T-helper 17 cell (primary cell): ENCODE results near the gene TMEM208. TPM values are rescaled to one million over a fixed set of nuclear protein-coding genes. Genes with fewer than 3 reads are reported as not detected.

Source experiments
- ATAC-seq: fragments of 150-1000 bp; cut with Tn5 transposase; 2 replicates; pipeline ENCODE4 v1.10.0; 2021; ENCODE audit warnings: mild to moderate bottlenecking, moderate library complexity
- DNase-seq, 3 donors: peaks; one replicate each; pipeline versions ENCODE4 v3.0.0 to v3.0.0-alpha.2; 2020 to 2021
- H3K9me3 ChIP-seq: one replicate; pipeline ENCODE4 v1.7.0; 2013; ENCODE audit warnings: low read length, mild to moderate bottlenecking; ENCODE audit not compliant: control insufficient read depth, poor library complexity, severe bottlenecking
- H3K27ac Mint-ChIP-seq: one replicate; pipeline ENCODE4 v1.8.0; 2022; ENCODE audit warnings: mild to moderate bottlenecking, moderate library complexity, mixed read lengths
- H3K27me3 Mint-ChIP-seq: one replicate; pipeline ENCODE4 v1.8.0; 2022; ENCODE audit warnings: mixed read lengths
- H3K36me3 Mint-ChIP-seq: one replicate; pipeline ENCODE4 v1.8.0; 2022; ENCODE audit warnings: low read depth, mixed read lengths
- H3K4me1 Mint-ChIP-seq: one replicate; pipeline ENCODE4 v1.8.0; 2022; ENCODE audit warnings: mild to moderate bottlenecking, mixed read lengths
- H3K4me3 Mint-ChIP-seq: one replicate; pipeline ENCODE4 v1.8.0; 2022; ENCODE audit warnings: mild to moderate bottlenecking, moderate library complexity, mixed read lengths
- total RNA-seq, 4 donors: library from RNA in 2 of 4; stranded (reverse) in 2 of 4; gene quantifications; one replicate each; pipeline ENCODE4 v1.2.3 and lab custom pipeline; 2022 to 2026

The TMEM208 gene
- total RNA-seq, 2 donors from 2014 or later: 27.9 to 28.2 TPM

DNA sequence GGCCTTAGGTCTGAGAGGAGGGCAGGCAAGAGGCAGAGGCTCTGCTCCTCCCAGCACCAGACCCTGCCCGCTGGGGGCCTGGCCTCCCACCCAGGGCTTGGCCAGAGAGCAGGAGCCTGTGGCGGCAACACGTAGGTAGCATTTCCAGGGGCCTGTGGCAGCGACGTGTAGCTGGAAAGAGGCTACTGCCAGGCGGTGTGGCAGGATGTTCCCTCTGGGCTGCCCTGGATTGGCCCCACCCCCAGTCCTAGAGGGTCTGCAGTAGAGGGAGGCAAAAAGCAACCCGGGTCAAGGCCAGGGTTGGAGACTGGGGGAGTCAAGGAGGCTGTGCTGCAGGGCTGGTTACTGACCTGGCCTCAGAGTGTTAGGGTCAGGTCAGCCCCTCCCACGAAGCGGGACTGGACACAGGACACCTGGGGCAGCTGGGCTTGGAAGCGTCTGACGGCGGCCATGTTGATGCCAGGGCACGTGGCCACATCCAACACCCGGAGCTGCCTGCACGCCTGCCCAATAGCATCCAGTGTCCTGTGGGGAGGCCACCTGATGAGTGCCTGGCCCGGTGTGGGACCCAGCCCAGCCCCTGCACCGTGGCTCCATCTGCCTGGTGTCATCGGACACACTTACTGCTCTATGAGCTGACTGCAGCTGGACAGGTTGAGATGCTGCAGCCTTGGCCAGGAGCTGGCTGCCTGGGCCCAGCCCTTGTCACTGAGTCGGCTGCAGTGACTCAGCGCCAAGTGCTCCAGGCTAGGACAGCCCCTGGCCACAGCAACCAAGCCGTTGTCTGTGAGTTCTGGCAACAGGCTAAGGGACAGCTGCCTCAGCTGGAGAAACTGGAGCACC lies 19.5 kb upstream of the TMEM208 start:
- Mint-ChIP-seq H3K4me1 (peaks cover 3% of the 10 kb centered on the region), H3K27me3 (no peaks in the 10 kb centered on the region), H3K4me3 (no peak overlapping the region), H3K27ac (no peak overlapping the region), H3K36me3 (no peaks in the 10 kb centered on the region)
- no peaks in the 10 kb centered on the region for H3K9me3 ChIP-seq
- ATAC-seq (no peak), DNase-seq (no peak)

DNA sequence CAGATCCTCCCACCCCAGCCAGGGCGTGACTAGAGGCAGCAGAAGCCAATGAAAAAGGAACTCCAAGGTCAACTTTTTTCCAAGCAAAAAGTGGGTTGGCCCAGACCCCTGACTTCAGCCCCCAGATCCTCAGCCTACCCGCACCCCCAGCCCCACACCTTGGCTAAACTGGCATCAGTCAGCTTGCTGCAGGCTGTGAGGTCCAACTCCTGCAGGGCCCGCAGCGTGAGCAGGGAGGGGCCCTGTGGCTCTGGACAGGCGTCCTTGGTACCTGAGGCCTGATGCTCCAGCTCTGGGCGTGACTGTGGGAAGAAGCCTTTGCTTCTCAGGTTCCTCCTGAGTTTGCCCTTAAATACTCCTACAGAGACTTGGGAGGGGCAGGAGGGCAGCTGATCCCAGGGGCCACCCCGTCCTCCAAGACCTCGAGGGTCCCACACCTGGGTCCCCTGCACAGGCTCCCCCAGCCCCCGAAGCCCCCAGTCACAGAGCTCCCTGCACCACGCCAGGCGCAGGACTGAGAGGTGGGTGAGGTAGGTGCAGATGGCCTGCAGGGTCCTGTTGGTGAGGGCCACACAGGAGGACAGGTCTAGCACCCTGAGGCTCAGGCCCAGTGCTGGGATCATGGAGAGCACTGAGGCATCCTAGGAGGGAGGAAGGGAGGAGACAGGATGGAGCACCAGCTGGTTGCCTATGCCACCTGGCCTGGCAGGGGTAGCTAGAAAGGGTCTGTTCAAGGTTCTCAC lies 18.6 kb upstream of the TMEM208 start:
- DNase-seq (no peak), ATAC-seq (no peak)
- Mint-ChIP-seq H3K4me3 (no peak overlapping the region), H3K27ac (no peak overlapping the region), H3K4me1 (peaks cover 3% of the 10 kb centered on the region), H3K36me3 (no peaks in the 10 kb centered on the region), H3K27me3 (no peaks in the 10 kb centered on the region)
- no peaks in the 10 kb centered on the region for H3K9me3 ChIP-seq

DNA sequence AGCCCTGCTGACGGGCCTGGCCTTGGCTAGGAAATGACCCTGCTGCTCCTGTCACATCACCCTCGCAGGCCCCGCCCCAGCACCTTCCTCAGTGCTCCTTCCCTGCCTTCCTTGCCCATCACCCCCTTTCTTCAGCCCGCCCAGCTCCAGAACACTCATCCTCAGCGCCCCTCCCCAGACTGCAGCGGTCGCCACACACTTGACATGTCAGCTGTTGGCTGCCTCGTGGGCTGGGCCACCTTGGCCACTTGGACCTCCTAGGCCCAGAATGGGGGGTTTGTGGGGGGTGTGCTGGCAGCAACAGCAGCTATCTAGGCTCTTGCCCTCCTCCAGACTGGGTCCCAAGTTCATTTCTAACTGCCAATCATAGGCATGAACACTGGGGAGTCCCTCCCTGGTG lies 17.4 kb upstream of the TMEM208 start:
- H3K4me1 Mint-ChIP-seq: peaks cover 3% of the 10 kb centered on the region
- no peaks in the 10 kb centered on the region for H3K27me3 Mint-ChIP-seq
- H3K4me3 Mint-ChIP-seq: no peak overlapping the region
- no peaks in the 10 kb centered on the region for H3K9me3 ChIP-seq
- no peaks in the 10 kb centered on the region for H3K36me3 Mint-ChIP-seq
- no peak for ATAC-seq
- no peak overlapping the region for H3K27ac Mint-ChIP-seq
- no peak for DNase-seq

DNA sequence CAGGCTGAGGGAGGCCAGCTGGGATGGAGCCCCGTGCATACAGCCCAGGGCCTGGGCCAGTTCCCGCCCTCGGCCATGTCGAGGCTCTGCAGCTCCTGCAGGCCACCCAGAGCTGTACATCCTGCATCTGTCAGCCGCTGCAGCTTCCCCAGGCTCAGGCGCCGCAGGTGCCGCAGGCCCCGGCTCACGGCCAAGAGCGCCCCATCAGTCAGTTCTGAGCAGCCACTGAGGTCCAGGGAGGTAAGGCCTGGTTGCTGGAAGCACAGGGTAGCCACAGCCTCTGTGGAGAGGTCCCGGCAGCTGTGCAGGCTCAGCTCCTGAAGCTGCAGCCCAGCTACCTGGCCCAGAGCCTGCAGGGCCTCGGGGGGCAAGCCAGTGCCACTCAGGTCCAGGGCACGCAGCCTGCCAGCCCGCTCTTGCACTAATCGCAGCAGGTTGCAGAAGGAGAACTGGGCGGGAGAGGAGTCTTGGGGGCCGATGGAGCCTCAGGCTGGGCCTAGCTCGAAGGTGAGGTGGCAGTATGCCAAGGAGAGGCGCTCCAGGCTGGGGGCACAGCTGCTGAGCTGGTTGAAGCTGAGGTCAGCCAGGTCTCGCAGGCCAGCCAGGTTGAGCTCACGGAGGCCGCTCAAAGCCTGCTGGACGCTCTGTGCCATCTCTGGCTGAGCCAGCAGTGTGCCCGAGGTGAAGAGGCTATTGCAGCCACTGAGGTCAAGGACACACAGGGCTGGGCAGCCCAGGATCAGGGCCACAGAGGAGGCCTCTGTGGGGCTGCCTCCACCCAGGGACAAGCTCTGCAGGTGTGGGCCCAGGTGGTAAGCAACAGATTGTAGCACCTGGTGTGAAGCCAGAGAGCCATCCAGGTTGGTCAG lies 16.6 kb upstream of the TMEM208 start:
- no peak for ATAC-seq
- DNase-seq: no peak
- H3K4me1 Mint-ChIP-seq: peaks cover 3% of the 10 kb centered on the region
- H3K4me3 Mint-ChIP-seq: no peak overlapping the region
- no peaks in the 10 kb centered on the region for H3K27me3 Mint-ChIP-seq
- H3K36me3 Mint-ChIP-seq: no peaks in the 10 kb centered on the region
- no peak overlapping the region for H3K27ac Mint-ChIP-seq
- H3K9me3 ChIP-seq: no peaks in the 10 kb centered on the region

DNA sequence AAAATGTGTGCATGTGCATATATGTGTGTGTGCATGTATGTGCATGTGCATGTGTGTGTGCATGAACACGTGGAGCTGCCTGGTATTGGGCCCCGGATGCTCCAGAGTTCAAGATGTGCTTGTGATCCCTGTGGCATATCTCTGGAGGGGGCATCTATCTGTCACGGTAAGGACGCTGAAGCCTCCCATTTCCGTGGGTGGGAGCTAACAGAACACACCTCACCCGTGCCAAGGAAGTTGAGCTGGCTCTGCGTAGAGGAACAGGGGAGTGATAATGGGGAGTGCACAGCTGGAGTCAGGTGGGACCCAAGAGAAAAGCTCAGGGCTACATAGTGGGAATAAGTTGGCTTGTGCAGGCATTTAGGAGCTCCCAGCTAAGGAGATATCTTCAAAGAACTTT lies 15.3 kb upstream of the TMEM208 start:
- no peaks in the 10 kb centered on the region for H3K27me3 Mint-ChIP-seq
- H3K4me3 Mint-ChIP-seq: no peak overlapping the region
- peaks cover 11% of the 10 kb centered on the region for H3K4me1 Mint-ChIP-seq
- H3K9me3 ChIP-seq: no peaks in the 10 kb centered on the region
- DNase-seq (no peak), ATAC-seq (no peak)
- no peaks in the 10 kb centered on the region for H3K36me3 Mint-ChIP-seq
- no peak overlapping the region for H3K27ac Mint-ChIP-seq

GRCh38 chr16:67212766-67213165 lies 14.2 kb upstream of the TMEM208 start:
- no peaks in the 10 kb centered on the region for H3K9me3 ChIP-seq
- peaks cover 3% of the 10 kb centered on the region for H3K36me3 Mint-ChIP-seq
- H3K27ac Mint-ChIP-seq: no peak overlapping the region
- DNase-seq (no peak), ATAC-seq (no peak)
- peaks cover 17% of the 10 kb centered on the region for H3K4me1 Mint-ChIP-seq
- no peak overlapping the region for H3K4me3 Mint-ChIP-seq
- no peaks in the 10 kb centered on the region for H3K27me3 Mint-ChIP-seq

DNA sequence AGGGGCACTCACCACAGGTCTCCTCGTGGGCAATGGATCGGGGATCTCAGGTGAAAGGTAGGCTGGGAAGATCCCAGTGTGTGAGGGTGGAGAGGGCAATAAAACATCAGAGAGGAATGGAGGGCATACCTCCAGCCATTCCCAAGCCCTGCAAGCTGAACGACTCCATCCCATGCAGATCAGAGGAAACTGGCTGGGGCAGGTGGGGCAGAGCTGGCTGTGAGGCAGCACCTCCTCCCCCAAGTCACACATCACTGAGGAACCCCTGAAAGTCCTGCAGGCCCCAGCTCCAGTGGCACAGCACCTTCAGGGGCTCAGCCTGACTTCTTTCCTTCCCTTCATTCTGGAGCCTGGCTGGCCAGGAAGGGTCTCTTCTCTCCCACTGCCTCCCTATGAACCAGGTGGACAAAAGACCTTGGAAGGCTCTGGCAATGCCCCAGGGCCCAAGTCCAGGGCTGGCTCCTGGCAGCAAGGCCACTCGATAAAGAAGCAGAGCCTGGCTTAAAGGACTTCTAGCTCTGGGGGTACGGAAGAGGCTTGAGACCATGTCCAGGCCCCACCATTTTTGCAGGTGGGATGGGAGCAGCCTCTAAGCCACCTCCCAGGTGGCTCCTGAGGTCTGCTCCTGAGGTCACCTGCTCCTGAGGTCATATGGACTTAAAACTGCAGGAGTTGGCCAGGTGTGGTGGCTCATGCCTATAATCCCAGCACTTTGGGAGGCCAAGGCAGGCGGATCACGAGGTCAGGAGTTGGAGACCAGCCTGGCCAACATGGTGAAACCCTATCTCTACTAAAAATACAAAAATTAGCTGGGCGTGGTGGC lies 13.5 kb upstream of the TMEM208 start:
- H3K9me3 ChIP-seq: no peaks in the 10 kb centered on the region
- peaks cover 17% of the 10 kb centered on the region for H3K4me1 Mint-ChIP-seq
- no peak overlapping the region for H3K4me3 Mint-ChIP-seq
- ATAC-seq: no peak
- no peak for DNase-seq
- H3K27ac Mint-ChIP-seq: no peak overlapping the region
- peaks cover 3% of the 10 kb centered on the region for H3K36me3 Mint-ChIP-seq
- no peaks in the 10 kb centered on the region for H3K27me3 Mint-ChIP-seq

GRCh38 chr16:67215706-67216105 lies 11.2 kb upstream of the TMEM208 start:
- Mint-ChIP-seq H3K27ac (no peak overlapping the region), H3K36me3 (peaks cover 5% of the 10 kb centered on the region), H3K27me3 (no peaks in the 10 kb centered on the region), H3K4me1 (peaks cover 15% of the 10 kb centered on the region), H3K4me3 (no peak overlapping the region)
- no peaks in the 10 kb centered on the region for H3K9me3 ChIP-seq
- no peak for ATAC-seq
- no peak for DNase-seq

- H3K9me3 ChIP-seq: no peaks in the 10 kb centered on the region
- no peak overlapping the region for H3K4me3 Mint-ChIP-seq
- H3K36me3 Mint-ChIP-seq: peaks cover 5% of the 10 kb centered on the region
- DNase-seq (no peak), ATAC-seq (no peak)
- H3K27ac Mint-ChIP-seq: peak overlapping the region; percentile 56
- peaks cover 17% of the 10 kb centered on the region for H3K4me1 Mint-ChIP-seq
- no peaks in the 10 kb centered on the region for H3K27me3 Mint-ChIP-seq
These were observed 10.1 kb upstream of the TMEM208 start for GRCh38 chr16:67216612-67217490.

- H3K36me3 Mint-ChIP-seq: peaks cover 5% of the 10 kb centered on the region
- DNase-seq (no peak), ATAC-seq (no peak)
- peak overlapping the region; percentile 43 for H3K4me3 Mint-ChIP-seq
- no peaks in the 10 kb centered on the region for H3K9me3 ChIP-seq
- no peaks in the 10 kb centered on the region for H3K27me3 Mint-ChIP-seq
- peak overlapping the region; percentile 87 for H3K27ac Mint-ChIP-seq
- H3K4me1 Mint-ChIP-seq: peaks cover 50% of the 10 kb centered on the region
These were observed 2.9 kb upstream of the TMEM208 start for GRCh38 chr16:67223992-67224391.

- ATAC-seq (no peak), DNase-seq (no peak)
- H3K9me3 ChIP-seq: no peaks in the 10 kb centered on the region
- H3K27me3 Mint-ChIP-seq: no peaks in the 10 kb centered on the region
- peaks cover 2% of the 10 kb centered on the region for H3K36me3 Mint-ChIP-seq
- H3K4me1 Mint-ChIP-seq: peaks cover 50% of the 10 kb centered on the region
- H3K4me3 Mint-ChIP-seq: peak overlapping the region; percentile 100
- peak overlapping the region; percentile 99 for H3K27ac Mint-ChIP-seq
These were observed 581 bp upstream of the TMEM208 start for GRCh38 chr16:67226295-67226803.

DNA sequence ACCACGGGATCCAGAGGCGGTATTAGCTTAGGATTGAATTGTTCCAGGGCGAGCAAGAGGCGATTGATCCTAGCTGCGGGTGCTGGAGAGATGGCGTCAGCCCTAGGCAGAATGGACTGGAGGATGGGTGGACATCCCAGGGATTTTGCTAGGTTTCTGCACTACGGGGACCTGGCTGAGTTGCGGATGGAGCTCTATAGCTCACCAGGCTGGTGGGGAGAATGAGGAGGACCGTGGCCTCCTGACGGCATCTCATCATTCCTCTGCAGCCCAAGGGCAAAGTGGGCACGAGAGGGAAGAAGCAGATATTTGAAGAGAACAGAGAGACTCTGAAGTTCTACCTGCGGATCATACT lies 614 bp downstream of the TMEM208 start:
- no peaks in the 10 kb centered on the region for H3K27me3 Mint-ChIP-seq
- peak overlapping the region; percentile 100 for H3K4me3 Mint-ChIP-seq
- peaks cover 2% of the 10 kb centered on the region for H3K36me3 Mint-ChIP-seq
- no peaks in the 10 kb centered on the region for H3K9me3 ChIP-seq
- DNase-seq (no peak), ATAC-seq (no peak)
- peak overlapping the region; percentile 99 for H3K27ac Mint-ChIP-seq
- peaks cover 50% of the 10 kb centered on the region for H3K4me1 Mint-ChIP-seq
